Stimulated activated CD8-positive, alpha-beta memory T cell treated with anti-CD3 and anti-CD28 coated beads, Interleukin-2, amount 100 ng/mL, for 1 hour (primary cell): Measurements from ENCODE around the gene CWF19L1.

ENCODE experiments used
- DNase-seq, 2 donors: peaks; one replicate each; pipeline ENCODE4 v3.0.0-alpha.2; 2020; ENCODE audit warnings: low read depth in 2 of 2

The CWF19L1 gene

DNA sequence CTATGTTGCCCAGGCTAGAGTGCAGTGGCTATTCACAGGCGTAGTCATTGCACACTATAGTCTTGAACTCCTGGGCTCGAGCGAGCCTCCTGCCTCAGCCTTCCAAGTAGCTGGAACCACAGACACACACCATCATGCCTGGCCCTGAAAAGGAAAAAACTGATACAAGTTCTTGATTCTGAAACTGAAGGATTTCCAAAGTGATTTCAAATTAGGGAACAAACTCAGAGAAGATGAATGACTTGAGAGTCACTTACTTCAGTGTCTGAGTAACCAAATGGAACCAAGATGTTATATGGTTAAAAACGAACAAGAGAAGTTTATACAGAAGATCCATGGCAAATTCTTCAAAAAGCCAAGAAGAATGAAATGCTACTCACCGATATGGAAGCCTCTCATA, 14.4 kb downstream of the CWF19L1 start:
- no peak for DNase-seq

DNA sequence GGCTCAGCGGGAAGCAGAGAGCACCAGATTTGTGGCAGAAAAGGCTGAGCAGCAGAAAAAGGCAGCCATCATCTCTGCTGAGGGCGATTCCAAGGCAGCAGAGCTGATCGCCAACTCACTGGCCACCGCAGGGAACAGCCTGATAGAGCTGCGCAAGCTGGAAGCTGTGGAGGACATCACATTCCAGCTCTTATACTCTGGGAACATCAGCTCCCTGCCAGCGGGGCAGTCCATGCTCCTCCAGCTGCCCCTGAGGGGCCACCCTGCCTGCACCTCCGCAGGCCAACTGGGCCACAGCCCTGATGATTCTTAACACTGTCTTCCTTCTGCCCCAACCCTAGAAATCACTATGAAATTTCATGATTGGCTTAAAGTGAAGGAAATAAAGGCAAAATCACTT, 18.6 kb downstream of the CWF19L1 start:
- no peak for DNase-seq

DNA sequence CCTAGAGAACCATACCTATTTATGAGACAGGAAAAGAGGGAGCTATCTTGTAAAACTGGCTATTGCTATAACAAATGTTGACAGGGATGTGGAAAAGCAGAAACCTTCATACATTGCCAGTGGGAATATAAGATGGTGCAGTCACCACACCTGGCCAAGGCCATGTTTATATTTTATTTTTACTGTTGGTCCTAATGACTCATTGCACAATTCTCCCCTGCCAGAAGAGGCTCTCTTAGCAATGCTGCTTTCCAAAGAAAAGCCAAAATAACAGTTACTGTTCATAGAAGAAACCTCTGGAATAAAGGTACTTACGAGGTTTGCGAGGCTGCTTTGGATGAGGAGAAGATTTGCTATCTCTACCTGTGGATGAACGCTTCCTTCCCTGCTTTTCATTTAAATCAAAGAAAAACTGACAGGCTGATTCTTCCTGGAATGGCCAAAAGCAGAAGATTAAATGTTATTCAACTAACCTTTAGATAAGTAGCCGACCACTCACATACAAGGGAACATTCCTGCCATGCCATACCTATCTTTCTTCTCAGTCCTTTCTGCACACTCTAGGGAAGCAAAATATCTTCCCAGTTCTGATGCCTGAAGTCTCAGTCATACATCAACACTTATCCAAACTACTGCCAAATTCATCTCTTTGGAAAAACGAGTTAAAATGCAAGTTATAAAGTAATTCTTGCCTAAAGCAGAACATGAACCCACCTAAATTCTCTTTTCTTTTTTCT, 21.8 kb downstream of the CWF19L1 start:
- no peak for DNase-seq

DNA sequence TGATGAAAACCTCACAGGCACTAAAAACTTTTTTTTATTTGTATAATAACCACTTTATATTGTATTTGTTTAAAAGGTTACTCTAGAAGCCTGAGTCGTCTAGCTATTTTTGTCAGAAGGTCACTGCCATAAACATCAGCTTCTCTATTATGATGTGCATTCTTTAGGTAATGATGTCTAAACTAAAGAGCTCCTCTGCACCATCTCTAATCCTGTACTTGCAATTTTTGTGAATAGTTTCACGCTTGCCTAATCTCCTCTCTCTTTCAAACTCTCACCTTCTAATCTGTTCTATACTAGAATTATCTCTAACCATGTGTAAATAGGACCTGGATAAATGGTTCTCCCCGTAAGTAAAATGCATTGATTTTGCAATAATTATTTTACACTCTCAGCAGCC, 27.6 kb downstream of the CWF19L1 start:
- DNase-seq = no peak

DNA sequence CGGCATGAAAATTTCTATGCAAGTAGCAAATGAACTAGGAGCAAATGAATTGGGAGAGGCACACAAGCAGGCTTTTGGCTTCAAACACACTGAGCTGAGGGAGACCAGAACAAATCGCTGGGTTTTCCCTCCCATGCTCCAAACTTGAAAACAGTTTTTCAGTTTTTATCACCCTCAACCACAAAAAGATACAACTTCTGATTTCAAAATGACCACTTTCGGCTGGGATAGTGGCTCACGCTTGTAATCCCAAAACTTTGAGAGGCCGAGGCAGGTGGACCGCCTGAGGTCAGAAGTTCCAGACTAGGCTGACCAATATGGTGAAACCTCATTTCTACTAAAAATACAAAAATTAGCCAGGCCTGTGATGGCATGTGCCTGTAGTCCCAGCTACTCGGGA, 29.0 kb downstream of the CWF19L1 start:
- no peak for DNase-seq

DNA sequence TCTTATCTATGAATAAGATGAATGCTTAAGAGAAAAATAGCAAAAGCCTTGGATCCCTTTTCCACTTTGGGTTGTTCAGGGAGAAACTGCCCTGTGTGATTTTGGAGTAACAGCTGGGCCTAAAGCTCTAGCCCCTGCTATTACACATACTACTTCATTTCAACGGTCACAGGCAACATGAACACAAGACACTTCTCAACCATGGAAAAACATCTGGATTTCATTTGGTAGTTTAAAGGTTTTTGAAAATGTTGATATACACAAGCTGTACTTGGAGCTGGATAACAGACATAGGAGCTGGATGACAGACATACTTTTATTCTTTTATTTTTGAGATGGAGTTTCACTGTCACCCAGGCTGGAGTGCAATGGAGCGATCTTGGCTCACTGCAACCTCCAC, 35.3 kb downstream of the CWF19L1 start:
- DNase-seq = no peak

DNA sequence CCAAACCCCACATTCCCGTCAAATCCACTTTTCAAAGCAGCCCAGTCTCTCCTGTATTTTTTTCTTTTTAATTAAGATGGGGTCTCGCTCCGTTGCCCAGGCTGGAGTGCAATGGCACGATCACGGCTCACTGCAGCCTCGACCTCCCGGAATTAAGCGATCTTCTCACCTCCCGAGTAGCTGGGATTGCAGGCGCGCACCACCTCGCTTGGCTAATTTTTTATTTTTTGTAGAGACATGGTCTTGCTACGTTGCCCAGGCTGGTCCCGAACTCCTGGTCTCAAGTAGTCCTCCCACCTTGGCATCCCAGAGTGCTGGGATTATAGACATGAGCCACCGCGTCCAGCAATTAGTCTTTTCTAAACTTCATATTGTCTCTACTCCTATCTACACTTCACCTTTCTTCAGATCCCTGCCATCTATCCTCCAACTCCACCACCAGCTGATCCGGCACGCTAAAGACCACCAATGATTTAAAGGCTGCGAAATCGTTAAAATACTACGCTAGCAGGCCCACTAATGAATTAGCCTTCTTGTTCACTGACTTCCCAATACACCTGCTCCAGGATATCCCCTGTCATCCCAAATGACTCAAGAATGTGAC, 37.5 kb downstream of the CWF19L1 start:
- no peak for DNase-seq

DNA sequence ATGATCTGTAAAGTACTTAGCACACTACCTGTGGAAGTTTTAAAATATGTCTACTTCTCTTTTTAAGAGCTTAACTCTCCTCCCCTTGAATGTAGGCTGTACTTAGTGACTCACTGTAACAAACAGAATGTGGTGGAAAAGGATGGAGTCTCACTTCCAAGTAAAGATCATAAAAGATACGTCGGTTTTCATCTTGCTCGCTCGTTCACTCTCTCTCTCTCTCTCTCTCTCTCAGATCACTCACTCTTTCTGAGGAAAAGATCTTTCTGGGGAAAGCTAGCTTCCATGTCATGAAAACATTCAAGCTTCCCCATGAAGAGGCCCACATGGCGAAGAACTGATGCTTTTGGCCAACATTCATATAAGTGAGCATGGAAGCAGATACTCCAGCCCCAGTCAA, 43.6 kb downstream of the CWF19L1 start:
- no peak for DNase-seq

DNA sequence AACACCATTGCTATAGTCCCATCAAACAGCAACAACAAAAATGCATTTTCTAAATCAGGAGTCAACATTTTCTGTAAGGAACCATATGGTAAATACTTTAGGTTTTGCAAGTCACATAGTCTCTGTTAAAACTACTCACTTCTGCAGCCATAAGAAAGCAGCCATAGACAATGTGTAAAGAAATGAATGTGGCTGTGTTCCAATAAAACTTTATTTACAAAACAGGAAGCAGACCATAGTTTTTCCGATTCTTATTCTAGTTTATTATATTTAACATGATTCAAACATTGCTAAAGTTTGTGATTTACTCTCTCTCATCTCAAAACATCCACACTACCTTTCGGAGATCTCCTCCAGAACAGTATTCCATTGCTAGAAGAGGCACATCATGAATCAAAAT, 44.9 kb downstream of the CWF19L1 start:
- no peak for DNase-seq

DNA sequence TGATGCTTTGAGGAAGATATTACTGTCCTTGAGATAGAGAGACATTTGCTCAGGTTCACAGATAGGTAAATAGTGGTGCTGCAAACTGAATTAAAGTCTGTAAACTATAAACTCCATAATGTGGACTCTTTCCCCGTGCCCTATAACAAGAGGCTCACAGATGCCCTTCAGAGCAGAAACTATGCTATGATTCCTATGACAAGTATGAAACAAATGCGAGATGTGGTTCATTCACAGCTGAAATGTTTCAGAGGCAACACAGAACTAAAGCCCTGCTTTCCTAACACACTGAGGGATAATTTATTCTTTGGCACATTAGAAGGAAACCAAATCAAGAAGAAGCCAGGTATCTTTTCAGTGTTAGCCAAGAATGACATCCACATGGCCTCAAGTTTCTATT, 51.4 kb downstream of the CWF19L1 start:
- DNase-seq = no peak

DNA sequence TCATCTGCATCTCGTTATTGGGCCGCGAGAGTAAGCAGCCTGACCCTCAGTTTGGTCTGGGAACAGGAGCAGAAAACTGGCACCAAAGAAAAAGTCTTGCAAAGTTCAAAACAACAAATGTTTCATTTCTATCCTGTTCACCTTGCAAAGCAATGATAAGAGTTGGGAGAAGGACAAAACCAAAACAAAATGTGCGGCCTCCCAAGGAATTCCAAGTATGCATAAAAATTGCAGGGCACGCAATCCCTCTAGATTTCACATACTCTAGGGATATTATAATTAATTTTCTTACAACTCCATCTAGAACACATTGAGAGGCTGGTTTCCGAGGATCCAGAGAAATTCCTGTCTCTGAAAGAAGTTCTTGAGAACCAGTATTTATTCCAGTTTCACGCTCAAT, 58.1 kb downstream of the CWF19L1 start:
- no peak for DNase-seq

DNA sequence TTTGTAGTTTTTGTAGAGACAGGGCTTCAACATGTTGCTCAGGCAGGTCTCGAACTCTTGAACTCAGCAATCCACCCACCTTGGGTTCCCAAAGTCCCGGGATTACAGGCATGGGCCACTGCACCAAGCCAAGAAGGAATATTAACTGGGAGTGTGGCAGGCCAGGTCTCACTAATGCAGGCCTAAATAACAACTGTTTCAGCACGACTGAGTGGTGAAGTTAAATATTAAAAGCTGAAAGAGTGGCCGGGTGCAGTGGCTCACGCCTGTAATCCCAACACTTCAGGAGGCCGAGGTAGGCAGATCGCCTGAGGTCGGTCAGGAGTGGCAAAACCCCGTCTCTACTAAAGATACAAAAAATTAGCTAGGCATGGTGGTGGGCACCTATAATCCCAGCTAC, 59.2 kb downstream of the CWF19L1 start:
- no peak for DNase-seq

DNA sequence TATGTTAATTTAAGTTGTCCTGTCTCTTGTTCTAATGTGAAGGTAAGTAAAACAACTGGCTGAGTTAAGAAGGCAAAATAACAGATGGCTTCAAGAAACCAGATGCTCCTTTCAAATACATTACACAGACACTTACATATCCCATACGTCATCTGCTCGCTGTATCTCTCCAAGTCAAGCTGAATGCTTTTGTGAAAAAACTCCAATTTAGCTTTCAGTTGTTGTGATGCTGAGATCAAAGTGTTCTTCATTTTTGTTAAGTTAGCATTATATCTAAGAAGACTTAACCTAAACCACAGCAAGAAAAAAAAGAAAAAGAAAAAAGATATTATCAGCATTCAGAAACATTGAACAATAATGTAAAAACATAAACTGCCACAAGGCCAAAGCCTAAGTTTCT, 63.1 kb downstream of the CWF19L1 start:
- DNase-seq = no peak

DNA sequence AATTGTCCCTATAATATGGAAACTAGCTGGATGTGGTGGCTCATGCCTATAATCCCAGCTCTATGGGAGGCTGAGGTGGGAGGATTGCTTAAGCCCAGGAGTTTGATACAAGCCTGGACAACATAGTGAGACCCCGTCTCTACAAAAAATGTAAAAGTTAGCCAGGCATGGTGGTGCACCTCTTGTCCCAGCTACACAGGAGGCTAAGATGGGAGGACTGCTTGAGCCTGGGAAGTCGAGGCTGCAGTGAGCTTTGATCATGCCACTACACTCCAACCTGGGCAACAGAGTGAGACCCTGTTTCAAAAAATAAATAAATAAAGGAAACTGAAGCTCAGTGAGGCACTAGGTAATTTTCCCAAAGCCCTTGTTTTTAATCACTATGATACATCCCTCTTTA, 65.9 kb downstream of the CWF19L1 start:
- DNase-seq = no peak

DNA sequence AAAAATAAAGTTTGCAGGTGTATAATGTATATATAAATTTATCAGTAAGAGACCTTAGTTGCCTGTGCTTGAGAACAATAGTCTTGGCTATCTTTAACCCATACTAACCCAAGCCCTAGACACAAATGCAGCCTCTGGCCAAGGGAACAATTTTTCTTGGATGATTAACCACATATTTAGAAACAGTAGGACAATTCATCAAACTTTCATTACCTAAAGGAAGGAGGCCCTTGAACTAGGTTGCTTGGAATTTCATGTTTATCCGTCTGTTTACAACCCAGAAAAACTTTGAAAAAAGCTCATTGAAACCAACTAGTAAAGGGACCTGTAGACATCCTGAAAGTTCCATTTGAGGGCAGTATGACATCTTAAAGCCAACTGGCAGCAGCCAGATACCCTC, 72.7 kb downstream of the CWF19L1 start:
- no peak for DNase-seq

DNA sequence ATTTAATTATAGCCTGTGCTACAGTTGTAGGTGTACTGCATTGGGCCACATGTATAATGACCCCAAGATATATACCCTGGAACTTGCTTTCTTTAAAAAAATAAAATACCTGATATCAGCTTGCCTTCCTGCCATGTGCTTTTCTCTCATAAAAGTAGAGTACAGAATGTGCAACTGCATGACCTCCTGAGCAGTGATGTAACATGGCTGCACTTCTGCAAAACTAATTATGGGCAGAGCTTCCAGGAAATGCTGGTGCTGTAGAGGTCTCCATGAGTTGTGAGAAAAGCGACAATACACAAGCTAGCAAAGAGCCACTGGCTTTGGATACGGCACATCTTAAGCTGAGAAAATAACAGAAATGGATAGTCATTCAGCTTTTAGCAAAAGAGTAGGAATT, 75.1 kb downstream of the CWF19L1 start:
- DNase-seq = no peak

DNA sequence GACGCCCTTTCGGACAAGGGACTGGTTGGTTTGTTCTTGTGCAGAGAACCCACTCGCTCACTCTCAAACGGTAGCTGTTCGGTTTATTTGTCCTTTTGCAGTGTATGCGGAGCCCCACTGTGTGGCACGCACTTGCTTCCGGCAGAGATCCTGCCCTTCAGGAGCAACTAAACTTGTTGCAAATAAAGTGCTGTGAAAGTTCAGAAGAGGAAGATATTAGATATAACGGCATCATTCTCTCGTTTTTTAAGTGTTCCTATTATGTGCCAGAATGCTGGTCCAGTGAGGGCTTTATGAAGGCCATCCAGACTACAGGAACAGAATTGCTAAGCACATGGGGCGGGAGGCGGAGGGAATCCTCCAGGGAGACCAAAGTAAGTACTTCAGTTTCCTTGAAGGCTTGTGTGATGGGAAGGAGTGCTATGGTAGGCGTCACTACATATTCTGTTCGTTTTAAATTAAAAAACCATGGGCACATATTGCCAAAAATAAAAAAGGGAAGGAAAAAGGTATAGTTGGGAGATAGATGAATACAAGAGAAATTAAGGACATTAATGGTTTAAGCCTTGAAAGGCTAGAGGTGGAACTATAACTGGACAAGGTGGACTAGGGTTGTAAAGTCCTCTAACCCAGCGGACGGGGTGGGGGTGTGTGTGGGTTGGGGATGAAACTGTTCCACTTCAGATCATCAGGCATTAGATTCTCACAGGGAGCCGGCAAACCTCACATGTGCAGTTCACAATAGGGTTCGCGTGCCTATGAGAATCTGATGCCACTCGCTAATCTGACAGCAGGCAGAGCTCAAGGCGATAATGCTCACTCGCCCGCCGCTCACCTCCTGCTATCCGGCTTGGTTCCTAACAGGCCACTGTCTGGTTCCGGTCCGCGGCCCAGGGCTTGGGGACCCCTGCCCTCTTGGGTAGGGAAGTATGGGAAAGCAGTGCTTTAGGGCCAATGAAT, 80.9 kb downstream of the CWF19L1 start:
- DNase-seq = no peak

DNA sequence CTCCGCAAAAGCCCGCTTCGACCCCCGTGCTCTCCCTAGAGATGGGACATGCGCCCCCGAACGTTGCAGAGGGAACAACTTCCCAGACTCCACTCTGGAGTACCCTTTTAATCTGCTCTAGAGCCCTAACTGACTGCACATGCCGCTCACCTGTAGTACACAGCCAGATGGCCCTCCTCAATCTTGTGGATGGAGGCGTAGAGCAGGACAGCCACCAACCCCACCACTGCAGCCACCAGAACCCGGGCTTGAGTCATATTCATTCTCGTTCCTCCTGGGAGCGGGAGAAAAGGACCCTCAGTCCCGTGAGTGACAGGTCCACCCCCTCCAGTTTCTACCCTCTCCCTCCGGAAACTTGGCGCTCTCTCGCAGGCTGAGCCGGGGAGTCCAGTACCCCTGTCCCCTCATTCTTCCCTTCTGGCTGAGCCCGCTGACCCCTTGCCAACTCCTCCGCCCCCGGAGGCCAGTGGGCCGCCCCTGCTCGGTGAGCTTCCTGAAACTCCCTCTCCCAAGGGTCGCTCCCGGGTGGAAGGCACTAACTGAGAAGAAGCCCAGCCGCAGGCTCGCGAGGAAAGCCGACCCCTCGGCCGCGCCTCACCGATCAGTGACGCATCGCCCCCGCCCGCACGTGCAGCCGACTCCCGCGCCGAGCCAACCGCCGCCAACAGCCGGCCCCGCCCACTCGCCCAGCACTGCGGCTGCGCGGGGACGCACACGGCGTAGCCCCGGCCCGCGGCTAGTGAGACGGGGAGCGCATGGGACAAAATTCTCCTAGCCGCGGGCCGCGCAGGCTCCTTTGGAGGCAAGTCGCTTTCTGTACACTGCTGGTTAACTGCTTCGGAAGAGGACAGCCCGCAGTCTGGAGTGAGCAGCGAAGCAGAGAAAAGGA, 81.8 kb downstream of the CWF19L1 start, which contains the start of gene ERLIN1:
Gene ERLIN1 (minus strand): TSS at position 666 of the 889 bp plus-strand sequence. CDS start 403 bp downstream, at position 263.
- peak; percentile 80 to 85 for DNase-seq

DNA sequence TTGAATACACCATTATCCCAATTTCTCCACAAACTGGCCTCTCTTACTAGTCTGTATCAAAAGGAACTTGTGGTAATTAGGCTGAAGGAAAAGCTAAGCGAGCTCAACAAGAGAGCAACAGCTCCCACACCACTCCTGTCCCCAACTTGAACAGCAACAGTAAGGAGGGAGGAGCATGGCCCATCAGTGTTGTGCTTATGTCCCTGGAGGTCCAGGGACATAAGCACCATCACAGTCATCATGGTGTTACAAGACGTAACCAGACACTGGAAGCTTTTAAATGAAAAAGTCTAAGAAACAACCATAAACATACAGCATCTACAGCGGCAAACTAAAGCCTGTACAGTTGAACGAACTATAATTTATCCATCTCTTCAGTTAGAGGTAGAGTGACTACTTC, 82.6 kb downstream of the CWF19L1 start:
- DNase-seq = no peak

DNA sequence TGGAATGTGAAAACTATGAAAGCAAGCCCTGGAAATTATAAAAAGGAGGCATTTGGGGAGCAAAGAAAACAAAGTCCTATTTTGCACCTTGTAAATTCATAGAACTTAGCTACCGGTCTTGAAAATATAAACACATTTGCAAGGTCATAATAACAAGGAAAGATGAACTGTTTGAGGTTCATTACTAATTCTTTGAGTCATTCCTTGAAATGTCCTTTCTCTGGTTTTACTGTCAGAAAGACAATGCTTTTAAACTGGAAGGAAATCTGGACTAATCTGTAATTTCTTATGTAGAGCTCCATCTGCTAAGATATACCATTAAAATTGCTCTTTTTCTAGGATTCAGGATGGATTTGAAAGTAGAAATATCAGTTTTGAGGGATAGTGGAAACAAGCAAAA, 83.0 kb downstream of the CWF19L1 start:
- DNase-seq = no peak

DNA sequence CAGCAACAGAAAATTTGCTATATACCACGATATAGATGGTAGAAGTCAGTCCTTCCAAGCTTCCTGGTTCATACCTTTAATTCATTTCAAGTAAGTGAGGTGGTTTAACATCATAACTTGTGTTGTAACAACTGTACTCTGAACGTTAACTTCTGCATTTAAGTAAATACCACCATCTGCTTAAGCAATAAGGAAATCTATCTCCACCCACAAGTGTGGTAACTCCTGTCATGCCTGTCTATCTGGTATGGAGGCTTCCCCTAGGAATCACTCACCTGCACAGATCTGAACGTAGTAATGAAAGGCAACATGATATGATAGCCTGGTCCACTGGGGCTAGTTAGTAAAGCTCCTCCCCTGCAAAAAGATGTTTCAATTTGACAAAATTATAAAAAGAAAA, 84.0 kb downstream of the CWF19L1 start:
- no peak for DNase-seq

DNA sequence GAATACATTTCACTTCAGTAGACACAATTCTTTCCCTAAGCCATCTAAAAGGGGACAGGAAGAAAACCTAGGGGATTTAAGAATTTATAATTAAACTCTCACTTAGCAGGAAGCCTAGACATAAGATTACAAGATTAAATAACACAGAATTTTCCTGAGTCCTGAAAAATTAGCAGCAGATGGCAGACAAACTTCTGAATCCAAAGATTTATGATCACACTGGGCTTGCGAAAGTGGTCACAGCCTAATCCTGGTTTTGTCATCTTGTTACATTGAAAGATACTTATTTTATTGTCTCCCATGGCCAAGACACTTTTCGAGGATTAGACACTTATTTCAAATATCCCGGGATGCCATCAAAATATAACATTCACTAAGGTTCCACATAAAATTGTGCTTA, 84.5 kb downstream of the CWF19L1 start:
- no peak for DNase-seq
